Keratinocyte (primary cell): ENCODE results near the gene DNAJC17. TPM values are rescaled to one million over a fixed set of nuclear protein-coding genes. Genes with fewer than 3 reads are reported as not detected.

Experiments
- DNase-seq: peaks from one replicate; pipeline ENCODE4 v3.0.0-alpha.2; 2011; ENCODE audit warnings: low read depth, missing footprints, low spot score
- FAIRE-seq: peaks from 2 replicates; lab custom pipeline; 2011; peaks lifted over from hg19 to GRCh38; lab: Jason Lieb, UNC
- H2AFZ ChIP-seq: 2 replicates; pipeline ENCODE4 v1.6.0; 2012; ENCODE audit warnings: low read length, control low read depth, inconsistent platforms; ENCODE audit not compliant: control insufficient read depth
- H3K27ac ChIP-seq: 2 replicates; pipeline ENCODE4 v1.5.1; 2011; ENCODE audit warnings: low read length; ENCODE audit not compliant: control insufficient read depth, insufficient read depth
- H3K27me3 ChIP-seq: 3 replicates; pipeline ENCODE4 v1.6.0; 2011; ENCODE audit warnings: low read length; ENCODE audit not compliant: control insufficient read depth, insufficient read depth; ENCODE audit errors: extremely low read depth
- H3K36me3 ChIP-seq, 2 experiments: 2 replicates in 1 of 2; 3 replicates in 1 of 2; pipeline ENCODE4 v1.5.1; 2011; ENCODE audit warnings: low read length in 2 of 2, mild to moderate bottlenecking in 1 of 2; ENCODE audit not compliant: control insufficient read depth in 2 of 2, insufficient read depth in 2 of 2; ENCODE audit errors: extremely low read depth in 1 of 2
- H3K4me1 ChIP-seq: 3 replicates; pipeline ENCODE4 v1.5.1; 2011; ENCODE audit warnings: low read length; ENCODE audit not compliant: control insufficient read depth, insufficient read depth; ENCODE audit errors: extremely low read depth
- H3K4me2 ChIP-seq: 3 replicates; pipeline ENCODE4 v1.6.0; 2011; ENCODE audit warnings: low read depth, low read length; ENCODE audit not compliant: control insufficient read depth, insufficient read depth; ENCODE audit errors: extremely low read depth
- H3K4me3 ChIP-seq, 3 experiments: fragments of 200-600 bp in 1 of 3; sonication (generic) in 1 of 3; 2 replicates in 2 of 3; 3 replicates in 1 of 3; pipeline ENCODE4 v1.5.1; 2011 to 2016; ENCODE audit warnings: low read length in 3 of 3, mild to moderate bottlenecking in 3 of 3, control low read depth in 2 of 3, inconsistent platforms in 1 of 3, low read depth in 1 of 3, mixed read lengths in 1 of 3, mixed run types in 1 of 3, moderate library complexity in 1 of 3; ENCODE audit not compliant: control insufficient read depth in 2 of 3, insufficient read depth in 2 of 3; ENCODE audit errors: extremely low read depth in 1 of 3
- H3K79me2 ChIP-seq: 2 replicates; pipeline ENCODE4 v1.6.0; 2012; ENCODE audit warnings: low read length; ENCODE audit not compliant: control insufficient read depth, insufficient read depth
- H3K9ac ChIP-seq: 3 replicates; pipeline ENCODE4 v1.6.0; 2011; ENCODE audit warnings: low read length; ENCODE audit not compliant: control insufficient read depth, insufficient read depth; ENCODE audit errors: extremely low read depth
- H3K9me1 ChIP-seq: 3 replicates; pipeline ENCODE4 v1.6.0; 2011; ENCODE audit warnings: low read length; ENCODE audit not compliant: control insufficient read depth, insufficient read depth; ENCODE audit errors: extremely low read depth
- H3K9me3 ChIP-seq: 2 replicates; pipeline ENCODE4 v1.5.1; 2012; ENCODE audit warnings: low read depth, low read length; ENCODE audit not compliant: control insufficient read depth
- H4K20me1 ChIP-seq: 3 replicates; pipeline ENCODE4 v1.6.0; 2011; ENCODE audit warnings: low read length; ENCODE audit not compliant: control insufficient read depth, insufficient read depth; ENCODE audit errors: extremely low read depth
- CTCF ChIP-seq, 3 experiments: IDR thresholded peaks in 1 of 3; conservative IDR thresholded peaks in 1 of 3; optimal IDR thresholded peaks in 1 of 3; 2 replicates in 2 of 3; 3 replicates in 1 of 3; pipeline versions ENCODE3 to v1.5.1; 2011; ENCODE audit warnings: low read length in 3 of 3, mild to moderate bottlenecking in 3 of 3, moderate library complexity in 2 of 3, control low read depth in 1 of 3, inconsistent platforms in 1 of 3; ENCODE audit not compliant: insufficient read depth in 2 of 3; ENCODE audit errors: extremely low read depth in 1 of 3
- EZH2 ChIP-seq: IDR thresholded peaks from one replicate; pipeline ENCODE4 v1.6.1; 2012; ENCODE audit warnings: inconsistent platforms, mild to moderate bottlenecking, low read length, moderate library complexity
- dilution Hi-C: fragments of 300-500 bp; cut with MboI; formaldehyde crosslinking; loops from one replicate; pipeline ENCODE4 v1.7.0; 2020; ENCODE audit warnings: low sequenced_read_pairs; ENCODE audit not compliant: extremely low pct_ligation_motif_present
- polyA plus RNA-seq, 5 experiments: library from polyadenylated mRNA; depleted of rRNA in 3 of 5; stranded (reverse) in 3 of 5; stranded (forward) in 1 of 5; unstranded in 1 of 5; fragments of >200 nt; gene quantifications; 1 replicate in 1 of 5; 2 replicates in 3 of 5; 3 replicates in 1 of 5; pipeline versions ENCODE4 v1.2.1 to v1.2.3, GENCODE V29; 2011 to 2012; ENCODE audit warnings: missing spikeins in 2 of 5, low read depth in 1 of 5, low replicate concordance in 1 of 5

Gene DNAJC17
- polyA plus RNA-seq, 1 donor (not counting 4 experiments of a cell fraction or from before 2014, with no cell fraction given) = 35.3 TPM

GRCh38 chr15:40744815-40745152 is 62.5 kb downstream of the DNAJC17 start:
- no peak for DNase-seq
- no peak overlapping the region for H3K4me3 ChIP-seq
- peaks cover 12% of the 10 kb centered on the region for H3K4me1 ChIP-seq
- no peak for FAIRE-seq
- H3K9ac ChIP-seq = no peak overlapping the region
- no peaks in the 10 kb centered on the region for H3K79me2 ChIP-seq
- peaks cover 27 to 50% of the 10 kb centered on the region in 2 experiments for H3K36me3 ChIP-seq
- TF ChIP-seq EZH2 (no peak), CTCF (optimal IDR thresholded peaks at IDR 0.05 in 1 of 3, IDR thresholded peaks at IDR 0.05 in 1 of 3, conservative IDR thresholded peaks at IDR 0.05 in 1 of 3; ENCODE audit: extremely low read depth in 1 of 3, insufficient read depth in 2 of 3, low read length in 3 of 3) (no peak)
- H3K27me3 ChIP-seq = no peaks in the 10 kb centered on the region
- no peaks in the 10 kb centered on the region for H3K9me1 ChIP-seq
- no peaks in the 10 kb centered on the region for H4K20me1 ChIP-seq
- H3K4me2 ChIP-seq = no peak overlapping the region
- H2AFZ ChIP-seq = no peak overlapping the region
- H3K9me3 ChIP-seq = no peaks in the 10 kb centered on the region
- peak overlapping the region; percentile 57 for H3K27ac ChIP-seq
- dilution Hi-C loops = no loop called here

DNA sequence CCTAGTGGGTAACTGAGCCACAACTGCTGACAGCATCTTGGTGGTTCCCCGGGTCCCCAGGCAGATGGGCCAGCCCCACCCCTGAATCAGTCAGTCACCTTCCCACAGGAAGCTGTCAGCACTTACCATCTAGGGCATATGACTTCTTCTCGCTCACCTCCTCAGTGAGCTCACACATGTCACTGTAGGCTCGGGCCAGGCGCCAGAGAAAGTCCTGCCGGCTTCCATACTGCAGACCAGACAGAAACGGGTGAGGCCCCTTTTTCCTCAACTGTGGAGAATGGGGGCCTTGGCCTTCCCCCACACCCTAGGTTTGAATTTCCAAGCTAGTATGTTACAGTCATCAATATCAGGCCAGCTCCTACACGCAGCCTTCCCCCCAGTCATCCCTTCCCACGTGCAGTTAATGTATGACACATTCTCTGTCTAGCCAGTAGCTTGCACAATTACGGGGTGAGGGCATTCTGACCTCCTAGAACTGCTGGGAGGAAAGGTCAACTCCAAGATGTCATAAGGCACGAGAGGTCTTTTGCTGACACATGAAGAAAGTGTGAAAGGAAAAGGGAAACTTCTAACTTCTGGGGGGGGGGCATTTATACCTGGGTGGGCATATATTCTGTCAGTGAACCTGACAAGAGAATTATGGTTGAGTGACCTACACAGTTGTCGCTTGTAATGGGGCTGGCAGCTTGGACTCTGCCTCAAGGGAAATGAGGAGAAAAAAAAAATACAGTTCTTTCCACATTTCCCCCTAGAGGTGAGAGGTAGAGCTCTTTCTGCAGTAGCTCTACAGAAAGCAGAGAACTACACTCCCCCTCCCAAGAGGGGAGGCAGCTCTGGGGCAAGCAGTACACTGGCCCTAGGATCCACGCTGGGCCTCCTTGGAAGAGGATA is 63.1 kb downstream of the DNAJC17 start:
- dilution Hi-C loops = no loop called here
- no peak for FAIRE-seq
- H3K4me2 ChIP-seq = peak overlapping the region; percentile 18

More for the DNA sequence above, 63.1 kb downstream of the DNAJC17 start:
- TF ChIP-seq EZH2 (no peak), CTCF (optimal IDR thresholded peaks at IDR 0.05 in 1 of 3, IDR thresholded peaks at IDR 0.05 in 1 of 3, conservative IDR thresholded peaks at IDR 0.05 in 1 of 3; ENCODE audit: extremely low read depth in 1 of 3, insufficient read depth in 2 of 3, low read length in 3 of 3) (peak in 1 of 3 experiments; percentile 20)
- Histone ChIP-seq H2AFZ (no peak overlapping the region), H3K27ac (peak overlapping the region; percentile 66), H3K4me1 (peaks cover 12% of the 10 kb centered on the region), H3K4me3 (no peak overlapping the region), H3K36me3 (peaks cover 29 to 46% of the 10 kb centered on the region in 2 experiments), H3K9me3 (no peaks in the 10 kb centered on the region), H3K9ac (peak overlapping the region; percentile 15), H3K27me3 (no peaks in the 10 kb centered on the region), H3K79me2 (no peaks in the 10 kb centered on the region), H4K20me1 (no peaks in the 10 kb centered on the region), H3K9me1 (no peaks in the 10 kb centered on the region)
- DNase-seq = peak; percentile 36
